Osteoblast (primary cell): ENCODE measurements around the gene SIN3A. TPM values are rescaled to one million over a fixed set of nuclear protein-coding genes. Genes with fewer than 3 reads are reported as not detected.

Experiments
- DNase-seq: peaks from one replicate; pipeline ENCODE4 v3.0.0; 2011; ENCODE audit warnings: low spot score, mixed read lengths; ENCODE audit not compliant: insufficient read length; ENCODE audit errors: missing footprints
- H2AFZ ChIP-seq: 2 replicates; pipeline ENCODE4 v1.6.0; 2011; ENCODE audit warnings: mild to moderate bottlenecking, low read length
- H3K27ac ChIP-seq: 2 replicates; pipeline ENCODE4 v1.5.1; 2011; ENCODE audit warnings: mild to moderate bottlenecking, low read depth, low read length, moderate library complexity
- H3K27me3 ChIP-seq: 2 replicates; pipeline ENCODE4 v1.6.0; 2012; ENCODE audit warnings: mild to moderate bottlenecking, control low read depth, inconsistent platforms, low read length, moderate library complexity; ENCODE audit not compliant: insufficient read depth
- H3K36me3 ChIP-seq: 2 replicates; pipeline ENCODE4 v1.5.1; 2011; ENCODE audit warnings: mild to moderate bottlenecking, low read length, control low read depth, moderate library complexity; ENCODE audit not compliant: insufficient read depth
- H3K4me1 ChIP-seq: 2 replicates; pipeline ENCODE4 v1.5.1; 2011; ENCODE audit warnings: mild to moderate bottlenecking, low read length, control low read depth, moderate library complexity; ENCODE audit not compliant: insufficient read depth
- H3K4me2 ChIP-seq: 2 replicates; pipeline ENCODE4 v1.6.0; 2011; ENCODE audit warnings: mild to moderate bottlenecking, low read length; ENCODE audit not compliant: insufficient read depth
- H3K4me3 ChIP-seq: fragments of 200-600 bp; sonication (generic); 3 replicates; pipeline ENCODE4 v1.5.1; 2012; ENCODE audit warnings: mild to moderate bottlenecking, low read length, inconsistent platforms; ENCODE audit not compliant: insufficient read depth
- H3K79me2 ChIP-seq: 2 replicates; pipeline ENCODE4 v1.6.0; 2012; ENCODE audit warnings: mild to moderate bottlenecking, low read length, control low read depth, inconsistent platforms; ENCODE audit not compliant: insufficient read depth
- H3K9me3 ChIP-seq: 2 replicates; pipeline ENCODE4 v1.5.1; 2011; ENCODE audit warnings: low read depth, low read length, control low read depth
- H4K20me1 ChIP-seq: 2 replicates; pipeline ENCODE4 v1.6.0; 2012; ENCODE audit warnings: mild to moderate bottlenecking, low read length, control low read depth; ENCODE audit not compliant: insufficient read depth
- CTCF ChIP-seq: IDR thresholded peaks from 2 replicates; pipeline ENCODE4 v1.5.1; 2011; ENCODE audit warnings: mild to moderate bottlenecking, low read depth, low read length, moderate library complexity; ENCODE audit errors: extremely low read depth
- small RNA-seq: library from RNA; depleted of rRNA; stranded (forward); fragments of <200 nt; gene quantifications from one replicate; pipeline ENCODE3, GENCODE V24; 2012
- total RNA-seq: library from RNA; depleted of rRNA; stranded (reverse); fragments of >200 nt; gene quantifications from 2 replicates; pipeline ENCODE4 v1.2.3, GENCODE V29; 2012

Gene SIN3A
- total RNA-seq, 1 donor, result 36.2 TPM

GRCh38 chr15:75325922-75326321 lies 125.6 kb downstream of the SIN3A start:
- Histone ChIP-seq H3K27ac (no peak overlapping the region), H3K27me3 (peaks cover 5% of the 10 kb centered on the region), H3K36me3 (no peaks in the 10 kb centered on the region), H2AFZ (no peak overlapping the region), H3K9me3 (no peaks in the 10 kb centered on the region), H3K4me3 (no peak overlapping the region), H4K20me1 (no peaks in the 10 kb centered on the region), H3K79me2 (no peaks in the 10 kb centered on the region), H3K4me1 (no peaks in the 10 kb centered on the region), H3K4me2 (no peak overlapping the region)
- DNase-seq, result no peak
- no peak for TF ChIP-seq CTCF

GRCh38 chr15:75321711-75322110 lies 129.8 kb downstream of the SIN3A start:
- Histone ChIP-seq H3K27ac (no peak overlapping the region), H3K36me3 (no peaks in the 10 kb centered on the region), H3K27me3 (peaks cover 5% of the 10 kb centered on the region), H3K4me3 (no peak overlapping the region), H4K20me1 (no peaks in the 10 kb centered on the region), H3K4me2 (no peak overlapping the region), H3K79me2 (no peaks in the 10 kb centered on the region), H2AFZ (no peak overlapping the region), H3K9me3 (no peaks in the 10 kb centered on the region), H3K4me1 (no peaks in the 10 kb centered on the region)
- no peak for DNase-seq
- no peak for TF ChIP-seq CTCF

Small RNA genes within 50 kb of the gene (small RNA-seq; reads per million reads assigned to genes)
- not detected for gene AC105036.2

Other genes with a start within 250 kb of the SIN3A start
- 4.7 and 6.5 TPM in 2 replicates for gene C15orf39, start 249.8 kb downstream of the SIN3A start, total RNA-seq
- not detected in 2 replicates for gene GOLGA6C, start 193.4 kb downstream of the SIN3A start, total RNA-seq
- gene GOLGA6D, start 168.9 kb downstream of the SIN3A start, total RNA-seq, result not detected in 2 replicates
- 67.2 and 68.4 TPM in 2 replicates for gene COMMD4, start 115.6 kb downstream of the SIN3A start, total RNA-seq
- 3.6 and 5.0 TPM in 2 replicates for gene NEIL1, start 104.7 kb downstream of the SIN3A start, total RNA-seq
- 123 and 142 TPM in 2 replicates for gene MAN2C1, start 83.1 kb downstream of the SIN3A start, total RNA-seq
- gene PTPN9, start 127.6 kb upstream of the SIN3A start, total RNA-seq, result 23.9 and 24.2 TPM in 2 replicates
- 30.4 and 30.9 TPM in 2 replicates for gene SNUPN, start 174.0 kb upstream of the SIN3A start, total RNA-seq
- 46.6 and 64.4 TPM in 2 replicates for gene IMP3, start 188.5 kb upstream of the SIN3A start, total RNA-seq
- gene SNX33, start 196.2 kb upstream of the SIN3A start, total RNA-seq, result 38.0 and 39.8 TPM in 2 replicates